Measurements from ENCODE around the gene CLDN7.

DNA sequence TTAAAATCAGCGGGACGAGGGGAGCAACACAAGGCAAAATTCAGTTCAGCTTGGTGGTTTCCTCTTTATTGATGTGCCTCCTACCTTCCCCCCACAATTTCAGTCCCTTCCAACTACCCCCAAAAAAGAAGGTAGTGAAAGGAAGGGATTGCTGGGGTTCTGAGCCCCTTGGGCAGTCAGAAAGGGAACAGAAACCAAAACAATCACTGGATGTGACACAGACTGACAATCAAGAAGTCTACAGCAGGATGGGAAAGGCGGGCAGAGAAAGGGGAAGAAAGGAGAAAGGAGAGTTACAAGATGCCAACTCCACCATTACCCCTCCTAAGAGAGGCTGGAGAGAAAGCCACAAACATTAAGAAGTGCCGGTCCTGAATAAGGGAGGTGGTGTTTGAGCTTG, 21.9 kb downstream of the CLDN7 start:
- TF ChIP-seq ZNF70 (CRISPR knock-in tag; IDR thresholded peaks at IDR 0.05) (no peak), ZFP30 (CRISPR knock-in tag; IDR thresholded peaks at IDR 0.05) (no peak), BACH2 (CRISPR knock-in tag; IDR thresholded peaks at IDR 0.05; ENCODE audit: borderline replicate concordance) (no peak), CSDC2 (CRISPR knock-in tag; IDR thresholded peaks at IDR 0.05) (no peak), CSRNP3 (CRISPR knock-in tag; IDR thresholded peaks at IDR 0.05) (no peak), RARB (CRISPR knock-in tag; IDR thresholded peaks at IDR 0.05) (no peak), OSR1 (CRISPR knock-in tag; IDR thresholded peaks at IDR 0.05) (no peak), ZFP3 (CRISPR knock-in tag; IDR thresholded peaks at IDR 0.05) (no peak), PPARA (CRISPR knock-in tag; IDR thresholded peaks at IDR 0.05; ENCODE audit: borderline replicate concordance) (no peak)
- TF ChIP-seq, protein P1, sequence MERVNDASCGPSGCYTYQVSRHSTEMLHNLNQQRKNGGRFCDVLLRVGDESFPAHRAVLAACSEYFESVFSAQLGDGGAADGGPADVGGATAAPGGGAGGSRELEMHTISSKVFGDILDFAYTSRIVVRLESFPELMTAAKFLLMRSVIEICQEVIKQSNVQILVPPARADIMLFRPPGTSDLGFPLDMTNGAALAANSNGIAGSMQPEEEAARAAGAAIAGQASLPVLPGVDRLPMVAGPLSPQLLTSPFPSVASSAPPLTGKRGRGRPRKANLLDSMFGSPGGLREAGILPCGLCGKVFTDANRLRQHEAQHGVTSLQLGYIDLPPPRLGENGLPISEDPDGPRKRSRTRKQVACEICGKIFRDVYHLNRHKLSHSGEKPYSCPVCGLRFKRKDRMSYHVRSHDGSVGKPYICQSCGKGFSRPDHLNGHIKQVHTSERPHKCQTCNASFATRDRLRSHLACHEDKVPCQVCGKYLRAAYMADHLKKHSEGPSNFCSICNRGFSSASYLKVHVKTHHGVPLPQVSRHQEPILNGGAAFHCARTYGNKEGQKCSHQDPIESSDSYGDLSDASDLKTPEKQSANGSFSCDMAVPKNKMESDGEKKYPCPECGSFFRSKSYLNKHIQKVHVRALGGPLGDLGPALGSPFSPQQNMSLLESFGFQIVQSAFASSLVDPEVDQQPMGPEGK (CRISPR knock-in tag; IDR thresholded peaks at IDR 0.05; ENCODE audit: borderline replicate concordance) = no peak

Data from SK-N-SH treated with all-trans-retinoic acid at 6 μM for 48 hours (cell line).